Adrenal gland (tissue), 12 donors: ENCODE data around the gene KRCC1. TPM values are rescaled to one million over a fixed set of nuclear protein-coding genes. Genes with fewer than 3 reads are reported as not detected.

Experiments used
- microRNA-seq, 3 donors: library from miRNA; unstranded; fragments of <30 nt; microRNA quantifications; one replicate each; pipeline ENCODE4, GENCODE V29; 2017 to 2020
- polyA plus RNA-seq, 3 donors: library from polyadenylated mRNA; stranded (reverse); fragments of 200-250 nt in 2 of 3; fragments of 350-450 nt in 1 of 3; fragmentation: Illumina TruSeq in 1 of 3; extraction: RNeasy Lipid Tissue Mini Kit (QIAGEN cat#74804) in 1 of 3; gene quantifications; one replicate each; pipeline ENCODE4 v1.2.3, GENCODE V29; 2013 to 2014
- small RNA-seq, 2 donors: library from RNA; depleted of rRNA; stranded (forward); fragments of <200 nt; gene quantifications; one replicate each; pipeline ENCODE3, GENCODE V24; 2016
- total RNA-seq, 9 donors: library from RNA; depleted of rRNA in 4 of 9; stranded (reverse); fragments of >200 nt in 4 of 9; fragments of 120-200 nt in 1 of 9; fragmentation: NEBNext Ultra II Directional in 1 of 9; extraction: Animal tissue kit (Norgen Biotek cat#: 25700) in 1 of 9; gene quantifications; one replicate each; pipeline versions ENCODE4 v1.1.0 to v1.2.4, GENCODE V29; 2013 to 2023
- donor health status: healthy with polysubstance abuse.
- donor health status: Bipolar disorder and iron deficiency.
- donor health status: DM: yes; HTN: yes; CAD: no.
- donor health status: DM: no; HTN: no; CAD: no.
- donor health status: DM: no; HTN: no; CAD: no.
- donor health status: DM: yes; HTN: yes; CAD: no.

Gene KRCC1
- total and polyA plus RNA-seq, 12 donors, result 12.0 to 40.2 (median 20.5) TPM

Small RNA genes lying within 50 kb of the gene (microRNA-seq; reads per million reads assigned to microRNA genes)
- 0 reads per million in 3 donors for gene MIR4780

Small RNA genes lying within 50 kb of the gene (small RNA-seq; reads per million reads assigned to genes)
- gene MIR4780 (0 reads per million in 2 donors), gene RNU2-63P (0.08 to 0.24 reads per million in 2 donors)

Other genes with a start within 250 kb of the KRCC1 start
- gene RGPD2, start 230.0 kb downstream of the KRCC1 start, total RNA-seq, result 1 to 10 TPM in 6 of 9 donors, under 1 TPM in 2, not detected in 1; 0.72 to 5.9 (median 2.0) TPM
- 1 to 10 TPM in 2 of 3 donors, under 1 TPM in 1; 0.70 to 6.7 (median 1.6) TPM for gene RGPD2, start 230.0 kb downstream of the KRCC1 start, polyA plus RNA-seq
- gene RNU2-63P, start 39.2 kb downstream of the KRCC1 start, total RNA-seq, result 10 to 100 TPM in 2 of 9 donors, 1 to 10 TPM in 1, not detected in 6; 4.9 to 45.8 (median 15.2) TPM
- not detected for gene RNU2-63P, start 39.2 kb downstream of the KRCC1 start, polyA plus RNA-seq
- gene SMYD1, start 12.0 kb upstream of the KRCC1 start, total RNA-seq, result under 1 TPM in 2 of 9 donors, not detected in 7; 0.06 to 0.34 TPM
- under 1 TPM in 2 of 3 donors, not detected in 1; under 0.01 to 0.08 TPM for gene SMYD1, start 12.0 kb upstream of the KRCC1 start, polyA plus RNA-seq
- gene FABP1, start 72.3 kb upstream of the KRCC1 start, total RNA-seq, result under 1 TPM in 2 of 9 donors, not detected in 7; 0.43 to 0.84 TPM
- gene FABP1, start 72.3 kb upstream of the KRCC1 start, polyA plus RNA-seq, result 1 to 10 TPM; 1.0 to 4.9 (median 4.0) TPM
- 10 to 100 TPM in 8 of 9 donors, under 1 TPM in 1; 0.34 to 64.1 (median 36.6) TPM for gene THNSL2, start 114.6 kb upstream of the KRCC1 start, total RNA-seq
- gene THNSL2, start 114.6 kb upstream of the KRCC1 start, polyA plus RNA-seq, result 10 to 100 TPM; 22.6 to 79.7 (median 34.8) TPM